ENCODE data around the gene TMEM175. TPM values are rescaled to one million over a fixed set of nuclear protein-coding genes. Genes with fewer than 3 reads are reported as not detected.

TMEM175 gene
- total and polyA plus RNA-seq, 4 donors, result 23.7 to 43.7 (median 27.4) TPM

DNA sequence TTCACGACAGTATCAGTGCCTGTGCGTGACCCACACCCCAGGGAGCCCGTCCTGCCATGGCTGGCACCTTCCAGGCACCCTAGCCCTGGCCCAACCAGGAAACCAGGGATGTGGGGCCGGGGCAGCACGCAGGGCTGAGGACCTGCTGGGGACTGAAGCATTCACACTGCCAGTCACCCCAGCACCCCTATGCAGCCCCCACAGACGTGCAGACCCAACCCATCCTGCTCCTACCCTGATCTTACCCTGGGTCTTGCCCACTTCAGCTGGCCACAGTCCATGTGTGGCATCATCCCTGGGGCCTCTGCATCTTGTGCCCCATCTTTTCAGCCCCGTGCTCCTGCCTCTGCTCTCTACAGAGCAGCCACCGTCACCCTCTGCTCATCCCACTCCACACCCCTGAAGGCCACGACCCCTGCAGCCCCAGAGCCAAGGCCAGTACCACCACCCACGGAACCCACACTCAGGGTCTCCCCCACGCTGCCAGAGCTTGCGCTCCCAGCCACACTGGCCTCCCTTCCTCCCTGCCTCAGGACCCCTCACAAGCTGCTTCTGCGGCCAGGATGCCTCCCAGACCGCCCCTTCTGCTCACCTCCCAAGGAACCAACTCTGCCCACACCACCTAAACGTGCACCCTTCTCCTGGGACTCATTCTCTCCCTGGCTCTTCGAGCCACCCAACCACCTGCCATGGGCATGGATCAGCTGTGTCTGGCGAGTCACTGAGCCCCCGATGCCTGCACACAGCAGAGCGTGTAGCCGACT, 25.7 kb upstream of the TMEM175 start:
- H3K4me3 ChIP-seq, result no peak overlapping the region
- TF ChIP-seq, protein P1, sequence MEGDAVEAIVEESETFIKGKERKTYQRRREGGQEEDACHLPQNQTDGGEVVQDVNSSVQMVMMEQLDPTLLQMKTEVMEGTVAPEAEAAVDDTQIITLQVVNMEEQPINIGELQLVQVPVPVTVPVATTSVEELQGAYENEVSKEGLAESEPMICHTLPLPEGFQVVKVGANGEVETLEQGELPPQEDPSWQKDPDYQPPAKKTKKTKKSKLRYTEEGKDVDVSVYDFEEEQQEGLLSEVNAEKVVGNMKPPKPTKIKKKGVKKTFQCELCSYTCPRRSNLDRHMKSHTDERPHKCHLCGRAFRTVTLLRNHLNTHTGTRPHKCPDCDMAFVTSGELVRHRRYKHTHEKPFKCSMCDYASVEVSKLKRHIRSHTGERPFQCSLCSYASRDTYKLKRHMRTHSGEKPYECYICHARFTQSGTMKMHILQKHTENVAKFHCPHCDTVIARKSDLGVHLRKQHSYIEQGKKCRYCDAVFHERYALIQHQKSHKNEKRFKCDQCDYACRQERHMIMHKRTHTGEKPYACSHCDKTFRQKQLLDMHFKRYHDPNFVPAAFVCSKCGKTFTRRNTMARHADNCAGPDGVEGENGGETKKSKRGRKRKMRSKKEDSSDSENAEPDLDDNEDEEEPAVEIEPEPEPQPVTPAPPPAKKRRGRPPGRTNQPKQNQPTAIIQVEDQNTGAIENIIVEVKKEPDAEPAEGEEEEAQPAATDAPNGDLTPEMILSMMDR (IDR thresholded peaks at IDR 0.05; ENCODE audit: control extremely low read depth, extremely low read depth), result no peak
- ATAC-seq (ENCODE audit: insufficient read depth, low FRiP score), result no peak

DNA sequence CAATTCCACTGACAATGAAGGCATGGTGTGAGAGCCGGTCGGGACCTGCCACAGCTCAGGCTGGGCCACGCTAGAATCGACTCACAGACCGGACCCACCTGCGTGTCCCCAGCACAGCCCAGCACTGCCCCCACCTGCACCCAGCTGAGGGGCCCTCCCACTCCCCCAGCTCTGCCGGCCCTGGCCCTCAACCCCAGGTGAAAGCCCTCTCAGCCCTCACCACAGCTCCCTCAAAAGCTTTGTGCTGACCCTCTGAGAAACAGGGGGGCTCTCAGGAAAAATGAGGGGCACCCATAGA, 25.2 kb upstream of the TMEM175 start:
- Histone ChIP-seq H3K9me3 (ENCODE audit: control insufficient read depth in 4 of 4, insufficient read depth in 3 of 4, low read length in 3 of 4) (no peaks in the 10 kb centered on the region), H3K4me1 (ENCODE audit: control insufficient read depth in 5 of 5, insufficient read depth in 5 of 5, low read length in 5 of 5) (peaks cover 0 to 11% (median 10%) of the 10 kb centered on the region in 5 donors), H3K9ac (ENCODE audit: insufficient read depth in 1 of 2, low read length in 2 of 2) (no peak overlapping the region), H3K4me3 (no peak overlapping the region), H3K36me3 (ENCODE audit: control insufficient read depth in 4 of 4, insufficient read depth in 4 of 4, low read length in 4 of 4) (peaks cover 0 to 47% (median 13%) of the 10 kb centered on the region in 4 donors), H3K27ac (ENCODE audit: low read depth in 1 of 2, low read length in 1 of 2) (peak overlapping the region in 1 of 2 donors; percentile 26), H3K27me3 (ENCODE audit: control insufficient read depth in 3 of 3, insufficient read depth in 3 of 3, low read length in 2 of 3) (no peaks in the 10 kb centered on the region)
- DNase-seq (no peak), ATAC-seq (ENCODE audit: insufficient read depth, low FRiP score) (no peak)
- WGBS, 2 donors, result 94 to 96% methylated on average over 7 of the region's 7 CpGs
- TF ChIP-seq, protein P1 (IDR thresholded peaks at IDR 0.05; ENCODE audit: control extremely low read depth, extremely low read depth), result no peak

More for the DNA sequence above, 25.7 kb upstream of the TMEM175 start:
- WGBS, 2 donors, result 96% methylated on average over 20 of the region's 20 CpGs
- H3K9me3 ChIP-seq (ENCODE audit: control insufficient read depth in 4 of 4, insufficient read depth in 3 of 4, low read length in 3 of 4), result no peaks in the 10 kb centered on the region
- peaks cover 0 to 44% (median 9%) of the 10 kb centered on the region in 4 donors for H3K36me3 ChIP-seq (ENCODE audit: control insufficient read depth in 4 of 4, insufficient read depth in 4 of 4, low read length in 4 of 4)
- H3K4me1 ChIP-seq (ENCODE audit: control insufficient read depth in 5 of 5, insufficient read depth in 5 of 5, low read length in 5 of 5), result peaks cover 0 to 11% (median 8%) of the 10 kb centered on the region in 5 donors
- no peaks in the 10 kb centered on the region for H3K27me3 ChIP-seq (ENCODE audit: control insufficient read depth in 3 of 3, insufficient read depth in 3 of 3, low read length in 2 of 3)
- no peak overlapping the region for H3K27ac ChIP-seq (ENCODE audit: low read depth in 1 of 2, low read length in 1 of 2)
- DNase-seq, result no peak
- no peak overlapping the region for H3K9ac ChIP-seq (ENCODE audit: insufficient read depth in 1 of 2, low read length in 2 of 2)

- Histone ChIP-seq H3K27me3 (ENCODE audit: control insufficient read depth in 3 of 3, insufficient read depth in 3 of 3, low read length in 2 of 3) (no peaks in the 10 kb centered on the region), H3K4me3 (no peak overlapping the region), H3K4me1 (ENCODE audit: control insufficient read depth in 5 of 5, insufficient read depth in 5 of 5, low read length in 5 of 5) (peaks cover 0 to 11% (median 10%) of the 10 kb centered on the region in 5 donors), H3K9me3 (ENCODE audit: control insufficient read depth in 4 of 4, insufficient read depth in 3 of 4, low read length in 3 of 4) (no peaks in the 10 kb centered on the region), H3K27ac (ENCODE audit: low read depth in 1 of 2, low read length in 1 of 2) (peak overlapping the region in 1 of 2 donors; percentile 62), H3K36me3 (ENCODE audit: control insufficient read depth in 4 of 4, insufficient read depth in 4 of 4, low read length in 4 of 4) (peaks cover 0 to 49% (median 16%) of the 10 kb centered on the region in 4 donors), H3K9ac (ENCODE audit: insufficient read depth in 1 of 2, low read length in 2 of 2) (no peak overlapping the region)
- TF ChIP-seq, protein P1 (IDR thresholded peaks at IDR 0.05; ENCODE audit: control extremely low read depth, extremely low read depth), result no peak
- DNase-seq (peak; percentile 46 to 73 (median 57)), ATAC-seq (ENCODE audit: insufficient read depth, low FRiP score) (no peak)
- WGBS, 2 donors, result 62 to 74% methylated on average over 35 of the region's 35 CpGs
These were observed 24.4 kb upstream of the TMEM175 start for GRCh38 chr4:907691-908425.
